GM12891 (cell line): Measurements from ENCODE around the gene TBL3.

Source experiments
- DNase-seq: peaks from one replicate; pipeline ENCODE4 v3.0.0; 2011; ENCODE audit warnings: low spot score; ENCODE audit not compliant: insufficient read length
- FAIRE-seq: peaks from 2 replicates; lab custom pipeline; 2011; peaks lifted over from hg19 to GRCh38; lab: Jason Lieb, UNC
- PAX5 ChIP-seq: IDR thresholded peaks from 2 replicates; pipeline ENCODE4 v1.6.1; 2011; ENCODE audit warnings: low read length, moderate library complexity, mild to moderate bottlenecking; ENCODE audit not compliant: insufficient read depth, severe bottlenecking
- POLR2A ChIP-seq: IDR thresholded peaks from 2 replicates; pipeline ENCODE4 v1.6.1; 2011; ENCODE audit warnings: low read depth, low read length, control low read depth
- POLR2AphosphoS5 ChIP-seq: IDR thresholded peaks from 2 replicates; pipeline ENCODE4 v1.6.1; 2011; ENCODE audit warnings: low read depth, low read length, control low read depth
- POU2F2 ChIP-seq: IDR thresholded peaks from 2 replicates; pipeline ENCODE4 v1.6.1; 2011; ENCODE audit warnings: low read depth, mild to moderate bottlenecking, control low read depth, low read length, moderate library complexity
- SPI1 ChIP-seq: IDR thresholded peaks from 2 replicates; pipeline ENCODE4 v1.6.1; 2011; ENCODE audit warnings: low read depth, low read length, control low read depth
- TAF1 ChIP-seq: IDR thresholded peaks from 2 replicates; pipeline ENCODE4 v1.6.1; 2011; ENCODE audit warnings: low read depth, low read length, control low read depth

The TBL3 gene

GRCh38 chr16:2013527-2013926, 41.7 kb downstream of the TBL3 start:
- FAIRE-seq: no peak
- no peak for TF ChIP-seq PAX5
- TF ChIP-seq SPI1: no peak
- no peak for DNase-seq

GRCh38 chr16:2015117-2015946, 43.5 kb downstream of the TBL3 start:
- no peak for TF ChIP-seq POLR2A
- no peak for TF ChIP-seq POLR2AphosphoS5
- TF ChIP-seq POU2F2: no peak
- TF ChIP-seq TAF1: no peak
- TF ChIP-seq PAX5: no peak
- no peak for TF ChIP-seq SPI1
- FAIRE-seq: no peak
- DNase-seq: no peak

GRCh38 chr16:2015947-2016208, 44.0 kb downstream of the TBL3 start:
- DNase-seq (no peak), FAIRE-seq (no peak)
- no peak for TF ChIP-seq POU2F2
- TF ChIP-seq SPI1: no peak
- no peak for TF ChIP-seq PAX5
- TF ChIP-seq POLR2A: no peak
- TF ChIP-seq TAF1: no peak
- no peak for TF ChIP-seq POLR2AphosphoS5

- no peak for TF ChIP-seq PAX5
- TF ChIP-seq POLR2AphosphoS5: no peak
- no peak for TF ChIP-seq POU2F2
- no peak for TF ChIP-seq TAF1
- TF ChIP-seq SPI1: no peak
- no peak for TF ChIP-seq POLR2A
- FAIRE-seq (no peak), DNase-seq (no peak)
These were observed 44.6 kb downstream of the TBL3 start for GRCh38 chr16:2016407-2016922.

- DNase-seq (no peak), FAIRE-seq (no peak)
- TF ChIP-seq POLR2AphosphoS5: no peak
- TF ChIP-seq SPI1: no peak
- no peak for TF ChIP-seq POU2F2
- TF ChIP-seq PAX5: no peak
- no peak for TF ChIP-seq TAF1
- TF ChIP-seq POLR2A: no peak
These were observed 47.7 kb downstream of the TBL3 start, which contains the start of gene NPW for GRCh38 chr16:2019518-2019920. Gene NPW (plus strand): TSS chr16:2019785.

GRCh38 chr16:2019921-2020831, 48.3 kb downstream of the TBL3 start:
- DNase-seq (no peak), FAIRE-seq (no peak)
- TF ChIP-seq POLR2A (no peak), POU2F2 (no peak), TAF1 (no peak), SPI1 (no peak), POLR2AphosphoS5 (no peak), PAX5 (no peak)

GRCh38 chr16:2022723-2023091, 50.9 kb downstream of the TBL3 start:
- TF ChIP-seq POLR2A (no peak), SPI1 (no peak), PAX5 (no peak), POLR2AphosphoS5 (no peak), POU2F2 (no peak), TAF1 (no peak)
- no peak for DNase-seq

GRCh38 chr16:2023092-2024031, 51.5 kb downstream of the TBL3 start:
- FAIRE-seq: peak; percentile 99

More at GRCh38 chr16:2022723-2023091, 50.9 kb downstream of the TBL3 start:
- FAIRE-seq: no peak

More at GRCh38 chr16:2023092-2024031, 51.5 kb downstream of the TBL3 start:
- peak; percentile 48 for TF ChIP-seq PAX5
- TF ChIP-seq POLR2AphosphoS5: no peak
- TF ChIP-seq POLR2A: no peak
- no peak for TF ChIP-seq POU2F2
- TF ChIP-seq SPI1: no peak
- no peak for TF ChIP-seq TAF1
- peak; percentile 98 for DNase-seq
